GM18951 (cell line): ENCODE results near the gene HASPIN.
"Not testable (repeated sequence)": the region's sequence is repeated elsewhere in the genome, so short reads cannot be mapped to it uniquely, and the experiment has no call there.

Experiments
- POLR2A ChIP-seq: IDR thresholded peaks from 4 replicates; pipeline ENCODE4 v1.6.1; 2011; ENCODE audit warnings: mild to moderate bottlenecking; ENCODE audit not compliant: insufficient read length, insufficient read depth; ENCODE audit errors: extremely low read depth
- in situ Hi-C: fragments of 300-500 bp; cut with MboI; formaldehyde crosslinking; loops from one replicate; pipeline ENCODE4 v1.12.0; 2022; ENCODE audit warnings: low sequenced_read_pairs, mixed read lengths, inconsistent platforms; ENCODE audit not compliant: unreplicated experiment

The HASPIN gene

GRCh38 chr17:3689262-3690093 is 34.2 kb upstream of the HASPIN start:
- TF ChIP-seq POLR2A = no peak
- in situ Hi-C loops = no loop called here

GRCh38 chr17:3690094-3690715 is 33.5 kb upstream of the HASPIN start:
- in situ Hi-C loops = no loop called here
- no peak for TF ChIP-seq POLR2A

GRCh38 chr17:3691617-3692067 is 32.1 kb upstream of the HASPIN start:
- in situ Hi-C loops = no loop called here
- no peak for TF ChIP-seq POLR2A

- no peak for TF ChIP-seq POLR2A
- in situ Hi-C loops = no loop called here
Measured at GRCh38 chr17:3692346-3692745, 31.4 kb upstream of the HASPIN start.

- TF ChIP-seq POLR2A = no peak
- in situ Hi-C loops = no loop called here
Measured at GRCh38 chr17:3693141-3693540, 30.6 kb upstream of the HASPIN start.

- in situ Hi-C loops = no loop called here
- no peak for TF ChIP-seq POLR2A
Measured at GRCh38 chr17:3693829-3694231, 29.9 kb upstream of the HASPIN start.

- in situ Hi-C loops = no loop called here
- TF ChIP-seq POLR2A = no peak
Measured at GRCh38 chr17:3695129-3695722, 28.5 kb upstream of the HASPIN start.

GRCh38 chr17:3695723-3696411 is 27.8 kb upstream of the HASPIN start, which contains the start of gene P2RX5:
P2RX5 (minus strand) TSS chr17:3696155; CDS start chr17:3696005, 150 bp downstream.
- TF ChIP-seq POLR2A = peak; percentile 52
- in situ Hi-C loops = no loop called here

GRCh38 chr17:3697103-3697476 is 26.6 kb upstream of the HASPIN start:
- in situ Hi-C loops = no loop called here
- no peak for TF ChIP-seq POLR2A

GRCh38 chr17:3698139-3698538 is 25.6 kb upstream of the HASPIN start:
- in situ Hi-C loops = no loop called here
- TF ChIP-seq POLR2A = no peak

GRCh38 chr17:3699951-3700350 is 23.8 kb upstream of the HASPIN start:
- no peak for TF ChIP-seq POLR2A
- in situ Hi-C loops = no loop called here

GRCh38 chr17:3702041-3702539 is 21.6 kb upstream of the HASPIN start:
- in situ Hi-C loops = not testable (repeated sequence)

GRCh38 chr17:3704931-3705717 is 18.6 kb upstream of the HASPIN start:
- in situ Hi-C loops = no loop called here

GRCh38 chr17:3705718-3705984 is 18.1 kb upstream of the HASPIN start:
- in situ Hi-C loops = not testable (repeated sequence)

More at GRCh38 chr17:3704931-3705717, 18.6 kb upstream of the HASPIN start:
- TF ChIP-seq POLR2A = no peak
